Adrenal gland (tissue), 12 donors: ENCODE results near the gene TBL3. TPM values are rescaled to one million over a fixed set of nuclear protein-coding genes. Genes with fewer than 3 reads are reported as not detected.
A peak's percentile ranks its signal among the peaks of the same experiment; 100 is the strongest.

Source experiments
- DNase-seq, 7 donors: peaks; one replicate each; pipeline ENCODE4 v3.0.0-alpha.2; 2019 to 2020
- H3K27ac ChIP-seq, 5 donors: fragments of 200-600 bp; sonication (generic) in 4 of 5; 1 replicate in 3 of 5; 2 replicates in 2 of 5; pipeline versions ENCODE4 v1.5.1 to v1.8.0; 2016 to 2020; ENCODE audit warnings: mild to moderate bottlenecking in 1 of 5
- H3K27me3 ChIP-seq: fragments of 200-600 bp; 2 replicates; pipeline ENCODE4 v1.8.0; 2021
- H3K36me3 ChIP-seq, 2 donors: fragments of 200-600 bp; replicated peaks in 1 of 2; 1 replicate in 1 of 2; 2 replicates in 1 of 2; pipeline versions ENCODE4 v1.5.1 to v1.8.0; 2018 to 2022
- H3K4me1 ChIP-seq, 2 donors: fragments of 200-600 bp; replicated peaks in 1 of 2; 1 replicate in 1 of 2; 2 replicates in 1 of 2; pipeline versions ENCODE4 v1.5.1 to v1.8.0; 2018 to 2021
- H3K4me3 ChIP-seq, 4 donors: fragments of 200-600 bp; sonication (generic) in 3 of 4; one replicate each; pipeline ENCODE4 v1.5.1; 2016 to 2018
- H3K9me3 ChIP-seq, 3 donors: fragments of 200-600 bp; sonication (generic) in 1 of 3; replicated peaks in 1 of 3; 1 replicate in 2 of 3; 2 replicates in 1 of 3; pipeline versions ENCODE4 v1.5.1 to v1.8.0; 2016 to 2021
- CTCF ChIP-seq, 6 experiments: fragments of 450-650 bp in 4 of 6; fragments of 200-600 bp in 2 of 6; sonication (generic) in 1 of 6; IDR thresholded peaks; 1 replicate in 5 of 6; 2 replicates in 1 of 6; pipeline versions ENCODE4 v1.5.1 to v1.8.0; 2016 to 2021; ENCODE audit warnings: antibody characterized with exemption in 6 of 6, mild to moderate bottlenecking in 2 of 6, moderate library complexity in 1 of 6
- POLR2A ChIP-seq, 2 donors: fragments of 450-650 bp; IDR thresholded peaks; one replicate each; pipeline ENCODE4 v1.6.1; 2017; ENCODE audit warnings: antibody characterized with exemption in 2 of 2, mild to moderate bottlenecking in 2 of 2, moderate library complexity in 1 of 2
- WGBS, 4 donors: extraction: QIAGEN DNeasy Blood & Tissue Kit in 2 of 4; methylation state at CpG; one replicate each; pipeline versions ENCODE4 v1.1.5 to v1.1.7; 2013 to 2017; 5-methylcytosine and 5-hydroxymethylcytosine counted together
- intact Hi-C, 2 donors: fragments of 100-400 bp; cut with DNase I; formaldehyde crosslinking; loops; one replicate each; pipeline versions ENCODE4 v1.14.1 to v1.15.0; 2022 to 2023
- polyA plus RNA-seq, 3 donors: library from polyadenylated mRNA; stranded (reverse); fragments of 200-250 nt in 2 of 3; fragments of 350-450 nt in 1 of 3; fragmentation: Illumina TruSeq in 1 of 3; extraction: RNeasy Lipid Tissue Mini Kit (QIAGEN cat#74804) in 1 of 3; gene quantifications; one replicate each; pipeline ENCODE4 v1.2.3, GENCODE V29; 2013 to 2014
- total RNA-seq, 9 donors: library from RNA; depleted of rRNA in 4 of 9; stranded (reverse); fragments of >200 nt in 4 of 9; fragments of 120-200 nt in 1 of 9; fragmentation: NEBNext Ultra II Directional in 1 of 9; extraction: Animal tissue kit (Norgen Biotek cat#: 25700) in 1 of 9; gene quantifications; one replicate each; pipeline versions ENCODE4 v1.1.0 to v1.2.4, GENCODE V29; 2013 to 2023
- donor health status: healthy with polysubstance abuse.
- donor health status: Bipolar disorder and iron deficiency.
- donor health status: DM: yes; HTN: yes; CAD: no.
- donor health status: DM: no; HTN: no; CAD: no.
- donor health status: DM: no; HTN: no; CAD: no.
- donor health status: DM: yes; HTN: yes; CAD: no.

TBL3 gene
- total and polyA plus RNA-seq, 12 donors, result 10.8 to 137 (median 36.2) TPM

- DNase-seq, result peak; percentile 91 to 99 (median 97)
- H3K27me3 ChIP-seq, result peaks cover 22% of the 10 kb centered on the region
- 3 to 11% (median 5%) methylated on average over 7 to 96 of the region's 96 CpGs; no CpG with 5 or more reads in 1 of the 4 donors for WGBS, 4 donors
- intact Hi-C loops, result no loop called here
- H3K4me1 ChIP-seq, result peaks cover 4 to 28% of the 10 kb centered on the region in 2 donors
- H3K9me3 ChIP-seq, result no peaks in the 10 kb centered on the region
- H3K27ac ChIP-seq, result peak overlapping the region in 1 of 5 donors; percentile 50
- H3K36me3 ChIP-seq, result no peaks in the 10 kb centered on the region
- peak overlapping the region in 1 of 4 donors; percentile 27 for H3K4me3 ChIP-seq
- TF ChIP-seq POLR2A (IDR thresholded peaks at IDR 0.05) (no peak), CTCF (IDR thresholded peaks at IDR 0.05) (no peak)
Measured at GRCh38 chr16:1991948-1992703, 20.3 kb downstream of the TBL3 start.

GRCh38 chr16:1992704-1993317 is 21.0 kb downstream of the TBL3 start:
- peaks cover 0 to under 1% of the 10 kb centered on the region in 2 donors for H3K36me3 ChIP-seq
- intact Hi-C loops, result no loop called here
- TF ChIP-seq CTCF (IDR thresholded peaks at IDR 0.05) (no peak), POLR2A (IDR thresholded peaks at IDR 0.05) (no peak)
- DNase-seq, result no peak
- 49 to 60% (median 51%) methylated on average over 3 to 50 of the region's 50 CpGs; no CpG with 5 or more reads in 1 of the 4 donors for WGBS, 4 donors
- H3K27ac ChIP-seq, result no peak overlapping the region
- H3K9me3 ChIP-seq, result no peaks in the 10 kb centered on the region
- peaks cover 4 to 35% of the 10 kb centered on the region in 2 donors for H3K4me1 ChIP-seq
- no peak overlapping the region for H3K4me3 ChIP-seq
- H3K27me3 ChIP-seq, result peaks cover 22% of the 10 kb centered on the region

GRCh38 chr16:1993731-1994131 is 21.9 kb downstream of the TBL3 start:
- intact Hi-C loops, result no loop called here
- Histone ChIP-seq H3K36me3 (peaks cover 0 to 9% of the 10 kb centered on the region in 2 donors), H3K27ac (no peak overlapping the region), H3K9me3 (no peaks in the 10 kb centered on the region), H3K27me3 (peaks cover 22% of the 10 kb centered on the region), H3K4me1 (peaks cover 4 to 42% of the 10 kb centered on the region in 2 donors), H3K4me3 (no peak overlapping the region)
- TF ChIP-seq POLR2A (IDR thresholded peaks at IDR 0.05) (no peak), CTCF (IDR thresholded peaks at IDR 0.05) (no peak)
- no peak for DNase-seq
- WGBS, 4 donors, result 50 to 69% (median 65%) methylated on average over 1 to 2 of the region's 2 CpGs

- peak in 1 of 7 donors; percentile 52 for DNase-seq
- 76 to 84% (median 83%) methylated on average over 18 to 26 of the region's 26 CpGs for WGBS, 4 donors
- no peak for TF ChIP-seq POLR2A (IDR thresholded peaks at IDR 0.05)
- TF ChIP-seq CTCF (IDR thresholded peaks at IDR 0.05), result no peak
- no peaks in the 10 kb centered on the region for H3K9me3 ChIP-seq
- no peak overlapping the region for H3K4me3 ChIP-seq
- peaks cover 0 to 49% of the 10 kb centered on the region in 2 donors for H3K36me3 ChIP-seq
- no peaks in the 10 kb centered on the region for H3K27me3 ChIP-seq
- peak overlapping the region in 2 of 5 donors; percentile 56 to 76 for H3K27ac ChIP-seq
- intact Hi-C loops, result no loop called here
- H3K4me1 ChIP-seq, result peaks cover 0 to 21% of the 10 kb centered on the region in 2 donors
Measured at GRCh38 chr16:1997494-1998359, 25.9 kb downstream of the TBL3 start.
